NCI-H748 (cell line): ENCODE results near the gene KLHL29.
A peak's percentile ranks its signal among the peaks of the same experiment; 100 is the strongest.

Source experiments
- DNase-seq: peaks from one replicate; lab custom pipeline; 2025; ENCODE audit not compliant: unreplicated experiment; lab: John Stamatoyannopoulos, UW

The KLHL29 gene

DNA sequence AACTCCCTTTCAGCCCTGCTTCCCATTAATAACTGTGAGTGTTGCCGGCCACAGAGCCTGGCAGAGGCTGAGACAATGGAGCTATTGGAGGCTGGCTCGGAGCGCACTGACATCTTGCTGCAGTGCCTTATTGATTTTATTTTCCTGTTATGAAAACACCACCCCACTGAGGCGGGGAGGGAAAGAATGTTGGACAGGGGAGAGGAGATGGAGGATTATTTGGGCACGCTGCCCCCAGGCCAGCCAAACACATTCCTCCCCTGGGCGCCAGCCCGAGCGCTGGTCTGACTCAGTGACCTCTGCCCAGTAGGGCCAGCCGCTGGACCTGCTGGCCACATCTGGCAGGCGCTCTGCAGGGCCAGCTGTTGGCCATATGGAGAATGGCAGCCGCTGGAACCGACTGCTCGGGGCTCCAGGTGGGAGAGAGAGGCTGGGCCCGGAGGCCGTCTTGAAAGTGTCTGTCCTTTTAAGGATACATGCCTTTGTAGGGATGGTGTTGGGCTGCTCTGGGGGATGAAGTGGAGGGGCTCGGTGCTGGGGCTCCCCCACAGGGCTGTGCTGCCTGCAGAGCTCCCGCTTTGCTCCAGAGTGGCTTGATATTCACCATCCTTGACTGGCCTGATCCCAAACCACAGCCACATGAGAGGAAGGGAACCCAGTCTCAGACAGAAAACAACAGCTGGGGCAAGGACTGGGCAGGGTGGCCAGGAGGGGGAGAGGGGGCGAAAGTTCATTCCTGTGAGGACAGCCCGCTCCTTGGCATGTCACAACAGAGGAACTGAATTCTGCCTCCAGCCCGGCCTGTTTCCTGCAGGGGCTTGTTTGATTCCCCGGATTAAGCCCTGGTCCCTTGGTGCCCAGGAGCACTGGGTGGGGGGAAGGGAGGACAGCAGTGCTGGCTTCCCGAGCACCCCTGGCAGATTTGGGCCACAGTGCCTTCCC, 179.0 kb downstream of the KLHL29 start:
- DNase-seq: no peak

DNA sequence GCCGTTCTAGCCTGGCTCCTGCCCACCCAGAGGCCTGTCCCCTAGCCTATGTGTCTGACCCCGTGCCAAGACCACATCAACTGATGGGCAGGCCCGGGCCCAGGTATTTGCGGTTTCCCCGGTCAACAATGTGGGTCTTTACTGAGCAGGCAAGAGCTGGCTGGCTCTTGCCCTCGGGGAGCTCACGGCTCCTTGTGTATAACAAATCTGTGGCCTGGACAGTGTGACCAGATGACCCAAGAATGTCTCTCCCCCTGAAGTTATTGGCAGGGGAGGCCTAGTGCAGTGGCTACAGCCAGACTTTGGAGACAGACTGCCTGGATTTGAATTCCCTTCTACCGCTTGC, 179.6 kb downstream of the KLHL29 start:
- no peak for DNase-seq

DNA sequence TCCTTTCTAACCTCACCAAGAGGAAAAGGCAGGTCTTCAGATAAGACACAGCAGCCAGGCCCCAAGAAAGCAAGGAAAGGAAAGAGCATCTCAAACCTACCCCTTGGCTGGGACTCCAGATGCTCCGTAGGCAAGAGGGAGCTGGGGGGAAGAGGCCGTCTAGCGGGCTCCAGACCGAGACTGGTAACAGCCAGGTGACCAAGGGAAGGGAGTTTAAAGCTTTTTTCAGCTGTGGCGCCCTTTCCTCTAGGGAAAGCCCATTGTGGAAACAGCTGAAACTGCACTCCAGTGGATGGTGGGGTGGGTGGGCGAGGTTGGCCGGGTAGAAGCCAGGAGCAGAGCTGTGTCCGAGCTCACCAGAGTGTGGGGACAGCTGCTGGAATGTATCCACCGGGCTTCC, 180.4 kb downstream of the KLHL29 start:
- DNase-seq: no peak

DNA sequence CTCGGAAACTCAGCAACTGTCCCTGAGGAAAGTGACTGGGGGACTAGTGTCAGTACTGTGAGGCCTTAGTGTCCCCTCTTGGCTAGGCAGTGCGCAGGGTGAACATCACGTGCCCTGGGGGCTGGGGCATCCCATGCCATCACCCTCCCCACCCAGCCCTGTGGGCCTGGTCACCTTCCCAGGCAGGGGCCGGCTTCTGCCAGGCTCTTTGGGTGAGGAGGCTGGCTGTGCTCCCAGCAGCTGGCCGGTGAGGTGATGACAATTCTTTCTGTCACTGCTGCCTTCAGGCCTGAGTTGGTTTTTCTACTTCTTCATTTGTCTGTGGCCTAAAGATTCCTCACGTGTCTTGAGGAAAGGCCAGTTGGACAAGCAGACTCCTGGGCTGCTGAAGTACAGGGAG, 180.8 kb downstream of the KLHL29 start:
- no peak for DNase-seq

DNA sequence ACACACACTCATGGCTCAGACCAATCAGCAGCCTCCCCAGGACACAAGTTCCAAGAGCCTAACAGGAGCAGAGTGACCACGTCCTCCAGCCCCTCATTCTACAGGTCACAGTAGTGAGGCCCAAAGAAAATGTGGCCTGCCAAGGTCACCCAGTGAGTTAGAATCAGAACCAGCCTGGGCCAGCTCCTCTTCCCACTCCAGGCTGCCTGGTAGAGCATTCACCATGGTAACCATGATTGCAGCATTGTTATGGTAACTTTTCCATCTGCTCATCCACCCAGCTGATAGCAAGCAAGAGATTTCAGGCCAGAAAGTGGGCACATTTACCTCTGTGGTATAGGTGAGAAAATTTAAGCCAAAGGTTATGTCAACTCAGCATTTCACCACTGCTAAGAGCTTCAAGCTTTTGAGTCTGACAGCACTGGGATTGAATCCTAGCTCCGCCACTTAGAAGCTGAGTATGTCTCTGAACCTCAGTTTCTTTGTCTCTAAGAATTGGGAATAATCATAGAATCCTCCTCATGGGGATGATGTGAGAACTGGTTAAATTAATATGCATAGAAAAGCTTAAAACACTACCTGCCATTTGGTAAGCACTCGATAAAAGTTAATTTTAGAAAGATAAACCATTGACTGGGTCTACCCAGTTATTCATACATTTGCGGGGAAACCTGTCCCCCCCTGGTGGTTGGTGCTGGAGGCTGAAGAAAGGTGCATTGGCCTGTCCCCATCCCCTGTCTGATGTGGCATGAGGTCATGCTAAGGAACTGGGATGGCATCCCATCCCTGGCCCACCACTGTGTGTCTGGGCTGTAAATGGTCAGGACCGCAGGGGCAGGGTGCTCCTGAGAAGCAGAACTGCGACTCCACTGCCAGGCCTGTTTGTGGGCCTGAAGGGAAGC, 181.5 kb downstream of the KLHL29 start:
- peak; percentile 36 for DNase-seq

DNA sequence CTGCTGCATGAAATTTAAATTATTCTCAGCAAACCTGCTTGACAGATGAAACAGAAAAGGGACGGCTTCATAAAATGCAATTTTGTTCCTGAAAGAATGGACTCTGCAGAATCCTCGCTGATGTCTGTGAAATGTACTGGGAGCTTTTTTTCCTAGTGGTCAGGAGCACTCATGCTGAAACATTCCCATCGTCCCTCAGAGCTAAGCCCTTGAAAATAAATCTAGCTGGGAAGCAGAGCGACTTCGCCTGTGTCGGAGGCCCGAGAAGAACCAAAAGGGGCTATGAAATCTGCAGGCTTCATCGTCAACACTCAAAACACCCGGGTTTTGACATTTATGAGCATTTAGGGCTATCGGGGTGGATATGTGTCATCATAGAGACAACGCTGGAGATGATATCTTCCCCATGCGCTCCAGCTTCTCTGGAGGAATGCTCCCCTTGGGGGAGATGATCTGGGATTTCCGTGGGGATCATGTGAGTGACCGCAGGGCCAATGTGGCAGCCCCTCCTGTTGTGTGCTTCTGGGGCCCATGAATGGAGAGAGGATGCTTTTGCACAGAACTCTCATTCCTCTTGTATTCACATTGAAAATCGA, 182.3 kb downstream of the KLHL29 start:
- DNase-seq: no peak

DNA sequence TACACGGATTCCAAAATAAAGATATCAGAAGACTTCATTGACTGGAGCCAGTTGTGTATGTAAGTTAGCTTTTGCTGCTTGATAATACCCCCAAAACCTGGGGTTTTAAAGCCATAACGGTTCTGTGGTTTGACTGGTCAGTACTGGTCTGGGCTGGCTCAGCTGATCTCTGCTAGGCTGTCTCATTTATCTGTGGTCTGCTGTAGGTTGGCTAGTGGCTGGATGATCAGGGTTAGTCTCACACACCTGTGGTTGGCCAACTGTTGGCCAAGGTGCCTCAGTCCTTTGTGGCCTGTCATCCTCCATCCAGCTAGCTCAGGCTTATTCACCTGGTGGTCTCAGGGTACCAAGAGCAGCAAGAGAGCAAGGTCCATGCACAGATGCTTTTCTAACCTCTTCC, 183.2 kb downstream of the KLHL29 start:
- no peak for DNase-seq

DNA sequence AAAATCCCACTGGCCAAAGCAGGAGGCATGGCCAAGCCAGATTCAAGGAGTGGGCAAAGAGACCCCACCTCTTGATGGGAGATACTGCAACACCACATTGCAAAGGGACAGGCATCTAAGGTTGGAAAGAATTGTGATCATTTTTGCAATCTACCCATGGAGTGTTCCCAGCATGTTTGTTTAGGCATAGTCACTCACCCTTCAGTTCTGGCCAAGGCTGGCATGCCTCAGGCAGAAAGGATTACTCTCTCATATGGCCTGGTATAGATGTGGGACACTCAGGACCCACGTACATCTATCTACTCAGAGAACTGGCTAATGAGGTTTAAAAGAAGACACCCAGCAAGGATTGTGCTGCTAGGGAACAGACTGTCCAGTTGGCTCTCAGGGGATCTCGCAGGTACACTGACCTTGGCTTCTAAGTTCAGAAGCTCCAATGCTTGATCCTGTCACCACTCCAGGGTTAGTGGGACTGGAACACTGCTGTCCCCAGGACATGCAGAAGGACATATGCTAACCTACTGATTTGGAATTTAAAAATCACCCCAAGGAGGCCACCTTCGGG, 183.7 kb downstream of the KLHL29 start:
- DNase-seq: no peak

DNA sequence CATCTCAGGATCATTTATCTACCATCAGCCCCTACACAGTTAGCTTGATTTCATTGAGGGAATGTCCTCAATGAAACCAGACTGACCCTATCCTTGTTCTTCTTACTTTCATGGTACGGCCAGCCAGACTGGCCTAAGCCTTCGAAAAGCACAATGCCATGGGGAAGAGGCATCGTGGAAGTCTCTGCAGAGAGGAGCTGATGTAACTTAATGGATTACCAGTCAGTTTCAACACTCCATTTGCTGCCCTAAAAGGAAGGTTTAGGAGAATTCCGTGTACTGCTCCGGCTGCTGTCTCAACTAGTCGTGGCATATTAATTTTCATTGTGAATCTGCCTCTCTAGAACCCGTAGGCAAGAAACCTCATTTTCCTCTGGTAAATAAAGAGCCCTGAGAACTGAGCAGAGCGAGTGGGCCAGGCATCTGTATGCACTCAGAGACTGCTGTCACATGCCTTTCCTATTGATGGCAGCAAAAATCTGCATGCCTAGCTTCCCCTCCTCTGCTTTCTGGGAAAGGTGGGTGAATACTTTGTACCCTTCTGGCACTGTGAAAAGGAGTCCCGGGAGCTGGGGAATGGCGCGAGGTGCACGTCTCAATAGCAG, 184.9 kb downstream of the KLHL29 start:
- DNase-seq: no peak

DNA sequence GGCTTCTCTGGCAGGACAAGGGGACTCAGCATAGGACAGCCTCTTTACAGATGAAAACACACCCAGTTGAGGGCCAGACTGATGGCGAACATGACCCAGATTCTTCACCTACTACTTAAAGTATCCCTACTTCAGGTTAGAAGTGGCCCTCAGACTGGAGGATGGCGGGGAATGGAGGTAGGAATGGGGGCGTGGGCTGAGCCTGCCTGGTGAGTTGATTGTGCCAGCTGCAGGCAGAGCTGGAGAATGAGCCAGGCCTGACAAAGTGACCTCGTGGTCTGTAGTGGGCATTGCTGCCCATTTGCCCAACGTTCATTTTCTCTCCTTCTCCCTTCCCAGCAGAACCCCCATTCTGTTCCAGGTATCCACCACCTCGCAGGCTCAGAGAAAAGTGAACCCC, 186.1 kb downstream of the KLHL29 start:
- no peak for DNase-seq

DNA sequence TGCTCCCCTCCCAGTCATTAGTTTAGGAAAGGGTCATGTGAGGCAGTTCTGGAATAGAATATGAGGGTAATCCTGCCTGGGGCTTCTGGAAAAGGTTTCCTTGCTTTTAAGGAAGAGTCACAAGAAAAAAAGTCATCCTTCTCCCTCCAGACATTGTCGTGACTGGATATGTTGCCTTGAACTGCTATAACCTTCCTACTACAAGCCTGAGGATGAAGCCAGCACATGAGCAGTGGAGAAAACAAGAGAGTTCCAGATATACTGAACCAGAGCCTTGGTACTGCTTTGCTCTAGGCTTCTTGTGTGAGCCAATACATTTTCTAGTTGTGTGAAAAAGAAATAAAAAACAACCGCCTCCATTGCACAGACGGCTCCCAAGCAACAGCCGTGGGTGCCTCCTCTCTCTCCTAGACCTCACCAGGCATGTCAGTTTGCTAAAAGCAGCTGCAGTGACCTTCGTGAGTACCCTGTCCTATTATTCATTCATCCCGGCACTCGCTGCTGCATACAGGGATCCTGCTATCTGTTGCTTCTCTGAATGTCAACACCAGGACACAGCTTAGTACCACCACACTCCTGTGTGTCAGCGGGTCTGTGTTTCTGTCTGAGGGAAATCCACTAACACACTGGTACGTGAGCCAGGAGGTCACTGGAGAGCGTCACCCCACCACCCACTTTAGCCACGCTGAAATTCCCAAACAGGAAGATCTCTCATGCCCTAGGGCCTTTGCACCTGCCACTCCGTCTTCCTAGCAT, 186.7 kb downstream of the KLHL29 start:
- DNase-seq: no peak

DNA sequence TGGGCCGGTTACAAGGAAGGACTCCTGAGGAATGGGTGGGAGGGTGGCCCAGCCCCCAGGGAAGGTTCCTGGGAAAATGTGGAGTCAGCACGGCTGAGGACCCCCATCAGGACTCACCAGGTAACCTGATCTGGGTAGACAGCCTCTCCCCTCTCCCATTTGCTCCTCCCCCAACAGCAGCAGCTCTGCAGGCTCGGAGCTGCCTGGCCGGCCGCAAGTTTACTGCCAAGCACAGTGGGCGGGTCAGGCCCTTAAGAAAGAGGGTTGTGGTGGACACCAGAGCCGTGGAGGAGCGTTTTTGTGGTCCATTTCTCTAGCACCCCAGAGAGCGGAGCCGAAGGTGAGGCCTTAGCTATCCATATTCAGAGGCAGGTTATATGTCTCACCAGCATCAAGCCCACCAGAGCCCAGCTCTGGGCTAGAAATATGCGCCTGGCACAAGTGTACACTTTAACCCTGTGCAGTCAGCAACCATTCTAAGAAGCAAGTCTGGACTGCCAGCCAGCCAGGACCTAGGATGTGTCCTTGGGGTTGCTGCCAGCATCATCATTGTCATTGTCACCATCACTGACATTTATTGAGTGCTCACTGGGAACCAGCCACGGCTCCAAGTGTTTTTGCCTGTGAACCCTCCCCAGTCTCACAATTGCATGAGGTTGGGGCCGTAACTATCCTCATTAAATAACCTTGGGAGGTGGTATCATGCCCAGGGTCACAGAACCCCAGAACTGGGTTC, 190.1 kb downstream of the KLHL29 start:
- DNase-seq: no peak

DNA sequence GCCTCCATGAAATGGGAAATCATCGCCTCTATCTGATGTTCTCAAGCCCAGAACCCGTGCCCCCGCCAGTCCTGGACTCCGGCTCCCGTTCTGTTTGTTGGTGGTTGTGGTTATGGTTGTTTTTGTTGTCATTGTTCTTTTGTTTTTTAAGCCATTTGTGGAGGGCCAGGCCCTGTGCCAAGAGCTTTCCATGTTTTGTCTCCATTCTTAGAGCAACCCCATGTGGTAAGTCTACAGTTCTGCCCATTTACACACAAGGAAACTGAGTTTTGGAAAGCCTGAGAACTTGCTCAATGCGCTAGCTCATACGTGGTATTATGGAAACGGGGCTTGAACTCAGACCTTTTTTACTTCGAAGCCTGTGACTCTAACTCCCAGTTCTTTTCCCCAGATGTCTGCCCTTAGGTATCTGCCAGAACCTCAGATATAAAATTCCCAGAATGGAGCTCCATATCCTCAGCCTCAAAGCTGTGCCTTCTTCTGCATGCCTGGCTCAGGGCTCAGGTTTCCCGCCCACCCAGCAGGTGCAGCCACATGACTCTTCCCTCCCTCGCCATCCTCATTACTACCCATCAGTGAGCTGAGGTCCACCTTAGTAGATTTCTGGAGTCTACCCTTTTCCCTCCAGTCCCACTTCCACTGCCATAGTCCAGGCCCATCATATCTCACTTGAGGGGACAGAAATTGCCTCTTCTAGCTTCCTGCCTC, 194.1 kb downstream of the KLHL29 start:
- no peak for DNase-seq

DNA sequence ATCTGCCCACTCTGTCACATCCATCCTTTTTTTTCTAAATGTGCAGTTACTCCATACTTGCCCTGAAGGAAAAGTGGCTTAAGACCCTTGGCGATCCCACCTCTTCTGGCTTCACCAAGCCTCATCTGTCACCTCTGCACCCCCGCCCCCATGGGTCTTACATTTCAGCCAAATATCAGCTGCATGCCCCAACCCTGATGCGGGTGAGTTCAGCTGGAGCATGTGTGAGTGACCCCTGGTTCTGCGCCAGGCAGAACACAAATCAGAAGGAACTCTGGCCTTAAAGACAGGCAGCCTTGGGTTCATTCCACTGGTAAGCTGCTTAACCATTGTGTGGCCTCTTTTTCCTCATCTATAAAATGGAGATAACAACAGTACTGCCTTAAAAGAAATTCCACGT, 194.7 kb downstream of the KLHL29 start:
- DNase-seq: no peak

DNA sequence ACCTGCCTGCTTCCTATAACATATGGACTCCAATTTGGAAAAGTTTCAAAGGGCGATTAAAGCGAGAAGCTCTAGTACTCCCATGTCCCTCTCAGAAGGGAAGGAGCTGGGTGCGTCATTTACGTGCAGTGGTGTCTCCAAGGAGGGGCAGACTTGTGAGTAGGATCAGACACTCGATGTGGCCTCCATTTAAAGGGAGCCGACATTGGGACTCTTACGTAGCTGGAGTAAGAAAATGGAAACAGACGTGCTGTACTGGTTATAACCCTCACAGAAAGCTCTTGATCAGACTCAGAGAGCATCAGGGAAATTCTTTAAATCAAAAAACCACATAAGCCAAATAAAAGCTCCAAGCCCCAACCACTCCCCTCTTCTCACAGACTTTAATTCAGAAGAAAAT, 198.5 kb downstream of the KLHL29 start:
- DNase-seq: no peak

DNA sequence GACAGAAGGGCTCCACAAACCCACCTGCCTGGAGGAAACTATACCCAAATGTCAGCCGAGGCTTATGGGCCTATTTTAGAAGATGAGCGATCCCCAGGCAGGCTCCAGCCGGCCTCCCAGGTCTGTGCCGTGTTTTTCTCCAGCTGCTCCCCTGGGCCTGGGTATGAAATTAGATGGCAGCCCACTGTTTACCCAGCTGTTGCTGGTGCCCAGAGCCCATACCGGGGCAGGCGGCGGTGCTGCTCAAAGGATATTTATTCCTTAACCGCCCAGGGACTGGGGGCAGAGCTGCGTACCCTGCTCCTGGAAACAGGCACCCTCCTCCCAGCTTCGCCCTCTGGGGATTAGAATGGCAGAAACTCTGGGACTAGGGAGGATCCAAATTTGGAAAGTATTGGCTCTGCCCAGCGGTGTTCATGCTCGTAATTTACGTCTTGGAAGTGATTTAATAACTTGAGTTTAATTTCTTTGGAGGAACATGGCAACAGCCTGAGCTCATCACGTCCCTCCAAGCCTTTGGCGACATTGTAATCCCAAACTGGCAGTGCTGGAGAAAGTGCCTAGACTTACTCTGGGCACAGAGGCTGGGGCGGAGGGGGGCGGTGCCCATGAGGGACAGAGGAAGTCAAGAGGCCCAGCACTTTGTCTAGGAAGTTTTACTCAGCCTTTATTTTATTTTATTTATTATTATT, 199.2 kb downstream of the KLHL29 start:
- peak; percentile 91 for DNase-seq

DNA sequence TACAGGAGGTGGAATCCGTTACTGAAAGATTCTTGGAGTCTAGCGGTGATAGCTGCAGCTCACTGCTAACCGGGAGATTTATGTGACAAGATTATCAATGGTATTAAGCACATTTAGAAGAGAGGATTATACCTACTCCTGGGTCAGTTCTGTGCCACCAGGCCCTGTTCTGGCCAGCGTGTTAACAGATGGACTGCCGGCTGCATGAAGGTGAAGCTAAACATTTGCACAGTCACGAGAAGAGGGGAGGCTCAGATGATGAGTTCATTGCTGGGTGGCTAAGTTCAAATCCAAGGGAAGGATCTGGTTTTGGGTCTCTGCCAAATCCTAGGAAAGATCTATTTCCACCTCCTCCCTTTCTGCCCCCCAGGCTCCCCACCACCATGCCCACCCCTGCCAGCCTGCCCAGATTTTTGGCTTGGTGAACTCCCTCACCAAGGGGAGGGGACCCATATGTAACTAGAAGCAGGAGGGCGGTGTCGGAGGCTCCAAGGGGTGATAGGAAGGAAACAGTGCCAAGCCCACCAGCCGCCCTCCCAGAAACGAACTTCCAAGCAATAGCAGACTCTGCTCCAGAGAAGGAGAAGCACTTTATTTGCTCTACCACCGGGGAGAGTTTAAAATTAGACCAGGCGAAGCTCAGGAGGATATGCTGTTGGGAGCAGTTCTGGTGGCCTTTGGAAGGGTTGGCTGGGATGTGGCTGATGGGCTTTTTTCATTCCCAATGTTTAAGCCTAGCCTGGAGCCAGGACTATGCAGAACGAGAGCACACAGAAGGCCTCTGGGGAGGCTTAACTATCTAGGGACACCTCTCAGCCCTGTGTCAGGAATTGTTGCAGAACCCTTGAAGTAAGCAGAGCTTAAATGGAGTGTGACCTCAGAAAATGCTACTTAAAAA, 200.5 kb downstream of the KLHL29 start:
- DNase-seq: no peak
